ENCODE data around the gene SPPL2B. TPM values are rescaled to one million over a fixed set of nuclear protein-coding genes. Genes with fewer than 3 reads are reported as not detected.

Gene SPPL2B
- total and polyA plus RNA-seq, 9 of the 15 experiments (the other 6 are each of a cell fraction or from before 2014, with no cell fraction given): 0.20 to 81.2 (median 15.1) TPM

GRCh38 chr19:2359992-2360685, 31.7 kb downstream of the SPPL2B start, which contains the start of gene TMPRSS9:
Gene TMPRSS9, plus strand, starts transcription at chr19:2360265. Its CDS starts 29,521 bp downstream, at chr19:2389786.
- TF ChIP-seq EHMT2 (IDR thresholded peaks at IDR 0.05) (no peak), ZSCAN29 (IDR thresholded peaks at IDR 0.05) (peak; percentile 83), KDM5B (IDR thresholded peaks at IDR 0.05; ENCODE audit: insufficient replicate concordance, low read depth, low read length) (no peak), MYNN (IDR thresholded peaks at IDR 0.05) (no peak), MYNN (CRISPR knock-in tag; IDR thresholded peaks at IDR 0.05) (no peak)
- FAIRE-seq (no peak), DNase-seq (ENCODE audit: extremely low read depth in 1 of 4, low spot score in 3 of 4) (no peak), ATAC-seq (peak; percentile 32; the same call in 1 of the 3 replicates)
- Histone ChIP-seq H3K4me2 (ENCODE audit: insufficient read depth, low read length) (no peak within 1 kb of the TSS), H3K9ac (ENCODE audit: insufficient read depth in 1 of 2, low read depth in 2 of 2, low read length in 2 of 2) (0 out of 4 replicates have a peak within 1 kb of the TSS, but pooled peaks of 1 of the 2 experiments have one; percentile 18), H3K9me1 (ENCODE audit: control insufficient read depth, insufficient read depth, low read length) (peaks cover 5% of the 10 kb centered on the region), H4K20me1 (replicated peaks; ENCODE audit: control insufficient read depth, insufficient read depth, low read length) (no peaks in the 10 kb centered on the region; the same call in 1 of the 2 replicates), H3K79me2 (ENCODE audit: control insufficient read depth, insufficient read depth, low read length) (no peaks in the 10 kb centered on the region), H2AFZ (ENCODE audit: low read depth, low read length) (no peak within 1 kb of the TSS), H3K27ac (ENCODE audit: extremely low read depth, low read depth, low read length) (no peak within 1 kb of the TSS), H3K27me3 (ENCODE audit: control insufficient read depth in 2 of 2, insufficient read depth in 2 of 2, low read length in 2 of 2) (peaks cover 17 to 46% of the 10 kb centered on the region in 2 experiments; a peak in 4 of 5 replicates), H3K4me1 (replicated peaks in 1 of 2; ENCODE audit: control insufficient read depth in 2 of 2, insufficient read depth in 2 of 2, low read length in 2 of 2) (peaks cover 0 to 31% of the 10 kb centered on the region in 2 experiments; a peak in 3 of 5 replicates), H3K4me3 (no peak within 1 kb of the TSS), H3K9me3 (replicated peaks; ENCODE audit: control insufficient read depth, insufficient read depth, low read depth, low read length) (no peaks in the 10 kb centered on the region; the same call in 1 of the 2 replicates), H3K36me3 (ENCODE audit: control insufficient read depth, insufficient read depth, low read length) (no peaks in the 10 kb centered on the region)
- 22% methylated on average over 22 of the region's 44 CpGs for WGBS (ENCODE audit: insufficient coverage, low coverage, missing lambda C conversion rate)
- in situ Hi-C loops (cut with MboI): no loop called here
- intact Hi-C loops (cut with micrococcal nuclease): no loop called here
- POLR2A ChIA-PET: no interaction called here
- no TSS peak for BruUV-seq (replicated peaks)
- CTCF ChIA-PET (ENCODE audit: low intra/inter-chr PET ratio): interaction anchor here (0.6 kb wide), 1 partner anchor 33 kb away, joined by 3 read pairs; no protein-coding TSS in a partner anchor

Measured in K562 (cell line).